CD4-positive, alpha-beta T cell treated with Interleukin-4 for 4 hours (primary cell): ENCODE data around the gene DOHH.
A peak's percentile ranks its signal among the peaks of the same experiment; 100 is the strongest.

Experiments
- DNase-seq: peaks from one replicate; pipeline ENCODE4 v3.0.0-alpha.2; 2020

DOHH gene

DNA sequence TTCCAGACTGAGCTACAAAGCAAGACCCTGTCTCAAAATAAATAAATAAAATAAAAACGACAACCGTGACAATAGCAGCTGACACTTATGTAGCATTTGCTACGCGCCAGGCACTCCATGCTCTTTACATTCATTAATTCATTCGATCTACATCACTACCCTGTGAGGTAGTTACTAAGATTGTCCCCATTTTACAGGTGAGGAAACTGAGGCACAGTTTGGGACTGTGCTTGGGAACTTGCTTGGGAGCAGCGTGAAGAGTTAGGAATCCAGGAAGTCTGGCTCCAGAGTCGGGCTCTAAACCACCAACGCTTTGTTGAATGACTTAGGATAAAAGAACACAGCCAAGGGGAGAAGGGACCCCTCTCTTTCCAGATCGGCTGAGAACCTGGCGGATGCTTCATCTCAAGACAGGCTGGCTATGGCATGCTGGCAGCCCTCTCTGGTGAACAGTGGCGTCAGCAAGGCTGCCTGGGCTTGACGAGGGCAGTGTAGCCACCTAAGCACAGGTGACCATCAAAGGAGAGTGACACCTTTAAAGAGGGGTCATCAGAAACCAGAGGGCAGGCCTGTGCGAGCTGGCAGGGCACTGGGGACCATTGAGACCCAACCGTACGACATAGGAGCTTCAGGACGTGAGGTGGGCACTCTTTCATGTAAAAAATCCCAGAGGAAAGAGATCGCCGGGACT is 591 bp downstream of the DOHH start:
- DNase-seq, result no peak

DNA sequence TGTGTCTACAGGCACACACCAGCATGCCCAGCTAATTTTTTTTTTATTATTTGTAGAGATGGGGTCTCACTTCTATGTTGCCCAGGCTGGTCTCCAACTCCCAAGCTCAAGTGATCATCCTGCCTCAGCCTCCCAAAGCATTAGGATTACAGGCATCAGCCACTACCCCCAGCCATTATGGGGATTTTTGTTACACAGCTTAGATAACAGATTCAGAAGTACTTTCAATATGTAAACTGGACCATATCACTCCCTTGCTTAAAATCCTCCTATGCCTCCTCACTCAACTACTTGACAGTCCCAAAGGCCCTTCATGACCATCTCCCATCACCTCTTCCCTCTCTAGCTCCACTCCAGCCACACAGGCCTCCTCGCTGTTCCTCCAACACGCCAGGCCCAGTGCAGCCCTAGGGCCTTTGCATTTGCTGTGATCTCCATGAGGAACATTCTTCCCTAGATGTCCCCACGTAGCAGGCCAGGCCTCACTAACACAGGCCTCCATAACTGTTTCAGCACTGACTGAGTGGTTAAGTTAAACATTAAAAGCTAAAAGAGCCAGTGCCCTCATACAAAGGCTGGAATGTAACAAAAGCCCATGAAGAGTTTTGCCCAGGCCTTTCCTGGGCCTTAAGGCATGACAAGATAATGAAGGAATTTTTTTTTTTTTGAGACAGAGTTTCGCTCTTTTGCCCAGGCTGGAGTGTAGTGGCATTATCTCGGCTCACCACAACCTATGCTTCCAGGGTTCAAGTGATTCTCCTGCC is 2.5 kb downstream of the DOHH start:
- DNase-seq, result no peak

DNA sequence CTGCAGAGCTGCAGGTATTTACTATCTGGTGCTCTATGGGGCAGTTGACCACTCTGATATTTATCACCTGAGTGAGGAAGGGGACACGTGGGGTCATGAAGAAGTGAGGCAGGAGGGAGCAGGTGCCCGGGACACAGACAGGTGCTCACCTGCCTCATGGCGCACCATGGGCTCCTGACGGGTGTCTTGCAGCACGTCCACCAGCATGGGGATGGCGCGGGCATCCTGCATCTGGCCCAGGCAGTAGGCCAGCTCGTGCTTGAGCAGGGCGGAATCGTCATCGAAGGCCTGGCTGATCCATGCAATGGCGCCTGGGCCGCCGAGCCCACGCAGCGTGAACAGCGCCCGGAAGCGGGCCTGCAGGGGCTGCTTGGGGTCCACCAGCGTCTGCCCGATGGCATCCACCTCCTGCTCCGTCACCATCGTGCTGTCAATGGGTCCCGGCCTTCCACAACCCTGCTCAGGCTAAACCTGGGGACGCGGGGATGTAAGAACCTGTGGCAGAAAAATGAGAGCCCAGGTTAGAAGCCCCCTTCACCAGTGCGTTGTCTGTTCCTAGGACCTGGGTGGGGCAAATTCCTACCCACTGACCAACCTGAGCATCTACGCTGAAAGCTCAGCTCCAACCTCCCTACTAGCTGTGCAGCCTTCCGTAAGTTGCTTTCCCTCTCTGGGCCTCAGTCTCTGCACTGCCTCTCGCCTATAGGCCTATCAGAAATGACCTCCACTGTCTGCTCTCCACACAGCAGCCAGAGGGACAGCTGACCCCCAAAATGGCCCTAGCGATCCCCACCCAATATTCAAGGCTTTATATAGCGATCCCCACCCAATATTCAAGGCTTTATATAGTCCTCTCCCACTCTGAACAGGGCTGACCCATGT is 3.8 kb downstream of the DOHH start:
- no peak for DNase-seq

DNA sequence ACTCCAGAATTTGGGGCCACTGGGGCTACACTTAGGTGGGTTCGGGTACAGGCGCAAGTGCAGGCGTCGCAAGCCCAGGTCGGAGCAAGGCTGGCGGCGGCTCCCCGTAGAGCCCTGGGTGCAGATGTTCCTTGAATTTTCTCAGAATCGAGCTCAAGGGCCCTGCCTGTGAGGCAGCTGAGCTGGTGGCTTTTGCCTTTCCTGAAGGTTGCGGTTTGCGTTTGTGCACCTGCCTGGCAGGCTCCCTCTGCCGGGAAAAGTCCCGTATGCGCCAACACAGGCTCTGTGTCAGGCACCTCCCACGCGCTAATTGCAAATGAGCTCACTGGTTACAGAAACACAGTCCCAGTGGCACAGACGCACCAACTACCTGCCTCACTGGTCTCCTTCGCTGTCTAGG is 5.9 kb downstream of the DOHH start:
- peak; percentile 59 for DNase-seq

DNA sequence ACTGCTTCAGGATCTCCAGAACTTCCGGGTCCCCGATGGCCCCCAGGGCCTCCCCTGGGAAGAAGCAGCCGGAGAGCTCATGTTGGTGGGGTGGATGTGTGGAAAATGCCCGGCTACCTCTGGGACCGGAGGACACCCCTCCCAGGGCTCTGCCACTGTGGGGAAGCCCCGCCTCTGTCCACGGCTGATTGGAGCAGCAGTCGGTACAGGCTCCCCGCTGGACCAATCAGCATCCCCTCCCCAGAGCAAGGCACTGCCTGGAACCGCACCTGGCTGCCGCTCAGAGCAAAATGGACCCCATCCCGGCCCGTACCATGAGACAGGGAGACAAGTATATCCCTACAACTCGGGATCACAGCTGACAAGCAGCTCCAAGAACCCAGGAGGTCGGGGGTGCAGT is 6.4 kb downstream of the DOHH start:
- DNase-seq, result no peak

DNA sequence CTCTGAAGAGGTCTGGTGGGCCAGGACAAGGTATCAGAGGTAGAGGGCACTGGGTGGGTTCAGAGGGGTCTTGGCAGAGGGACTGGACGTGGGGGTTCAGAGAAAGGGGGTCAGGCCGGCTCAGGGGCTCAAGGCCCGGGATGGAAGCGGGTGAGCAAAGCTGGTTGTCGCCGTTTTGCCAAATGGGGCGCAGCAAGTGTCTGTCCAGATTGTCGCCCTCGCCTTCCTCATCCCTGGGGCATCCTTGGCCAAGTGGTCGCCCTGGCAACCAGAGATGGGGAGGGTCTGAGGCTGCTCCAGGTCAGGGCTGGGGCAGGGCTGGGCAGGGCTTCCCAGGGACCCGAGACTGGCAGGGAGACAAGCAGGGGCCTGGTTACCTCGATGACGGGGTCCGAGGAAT is 6.8 kb downstream of the DOHH start:
- DNase-seq, result no peak

DNA sequence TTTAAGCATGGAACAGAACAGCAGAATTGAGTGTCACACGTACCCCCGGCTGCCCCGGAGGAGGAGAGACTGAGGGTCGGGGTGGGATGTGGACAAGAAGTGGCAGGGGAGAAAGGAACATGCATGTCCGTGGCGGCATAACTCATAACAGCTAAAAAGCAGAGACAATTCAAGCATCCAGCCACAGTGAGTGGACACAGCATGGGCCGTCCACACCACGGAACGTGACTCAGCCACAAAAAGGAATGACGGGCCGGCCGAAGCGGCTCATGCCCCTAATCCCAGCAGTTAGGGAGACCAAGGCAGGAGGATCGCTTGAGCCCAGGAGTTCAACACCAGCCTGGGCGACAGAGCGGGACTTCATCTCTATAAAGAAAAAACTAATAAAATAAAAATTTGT is 7.6 kb downstream of the DOHH start:
- DNase-seq, result no peak

DNA sequence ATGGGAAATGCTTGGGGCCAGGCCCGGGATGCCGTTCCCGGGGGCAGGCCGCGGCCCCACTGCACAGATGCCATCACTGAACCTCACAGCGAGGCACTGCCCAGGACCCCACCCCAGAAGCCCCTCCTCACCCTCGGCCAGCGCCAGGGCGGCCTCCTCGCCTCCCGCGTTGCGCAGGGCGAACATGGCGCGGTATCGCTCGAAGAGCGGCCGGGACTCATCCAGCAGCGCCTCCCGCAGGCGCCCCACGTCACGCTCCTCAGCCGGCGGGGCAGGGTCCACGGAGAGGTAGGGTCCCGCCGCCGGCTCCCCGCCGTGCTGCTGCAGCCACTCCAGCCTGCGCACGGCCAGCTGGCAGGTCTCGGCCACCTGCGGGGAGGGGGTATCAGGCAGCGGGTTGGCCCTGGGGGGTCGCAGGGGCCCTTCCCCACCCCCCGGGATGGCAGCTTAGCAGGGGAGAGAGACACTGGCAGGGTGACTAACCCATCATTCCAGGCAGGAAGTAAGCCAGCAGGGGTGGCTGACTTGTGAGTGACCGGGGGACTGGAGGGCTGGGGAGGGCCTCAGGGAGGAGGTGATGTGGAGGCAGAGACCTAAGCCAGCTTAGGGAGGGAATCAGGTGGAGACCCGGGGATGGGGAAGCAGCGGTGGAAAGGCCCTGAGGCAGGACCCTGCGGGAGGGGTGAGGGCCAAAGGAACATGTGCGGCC is 8.2 kb downstream of the DOHH start:
- no peak for DNase-seq

DNA sequence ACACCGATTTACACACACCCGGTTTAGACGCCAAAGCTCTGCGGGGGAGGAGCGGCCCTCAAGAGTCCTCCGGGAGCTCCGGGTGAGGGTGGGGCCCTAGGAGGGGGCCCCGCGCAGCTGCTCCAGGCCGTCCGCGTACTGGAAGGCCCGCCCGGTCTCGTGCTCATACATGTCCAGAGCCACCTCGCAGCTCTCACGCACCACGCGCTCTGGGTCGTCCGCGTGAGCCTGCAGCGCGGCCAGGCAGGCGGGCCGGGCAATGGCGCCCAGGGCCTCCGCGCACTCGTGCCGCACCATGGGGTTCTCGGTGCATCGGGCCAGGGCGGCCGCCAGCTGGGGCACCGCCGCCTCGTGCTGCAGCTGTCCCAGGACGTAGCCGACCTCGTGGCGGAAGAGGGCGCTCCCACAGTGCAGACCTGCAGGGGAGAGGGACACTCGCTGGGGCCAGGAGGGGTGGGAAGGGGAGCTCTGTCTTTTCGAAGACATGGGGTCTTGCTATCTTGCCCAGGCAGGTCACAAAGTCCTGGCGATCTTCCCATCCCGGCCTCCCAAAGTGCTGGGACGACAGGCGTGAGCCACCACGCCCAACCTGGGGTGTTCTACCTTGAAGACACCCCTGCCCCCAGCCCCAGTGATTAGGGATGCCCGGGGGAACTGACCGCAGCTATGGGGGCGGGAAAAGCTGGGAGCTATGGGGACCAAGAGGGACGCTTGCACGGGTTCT is 8.9 kb downstream of the DOHH start:
- DNase-seq, result no peak

DNA sequence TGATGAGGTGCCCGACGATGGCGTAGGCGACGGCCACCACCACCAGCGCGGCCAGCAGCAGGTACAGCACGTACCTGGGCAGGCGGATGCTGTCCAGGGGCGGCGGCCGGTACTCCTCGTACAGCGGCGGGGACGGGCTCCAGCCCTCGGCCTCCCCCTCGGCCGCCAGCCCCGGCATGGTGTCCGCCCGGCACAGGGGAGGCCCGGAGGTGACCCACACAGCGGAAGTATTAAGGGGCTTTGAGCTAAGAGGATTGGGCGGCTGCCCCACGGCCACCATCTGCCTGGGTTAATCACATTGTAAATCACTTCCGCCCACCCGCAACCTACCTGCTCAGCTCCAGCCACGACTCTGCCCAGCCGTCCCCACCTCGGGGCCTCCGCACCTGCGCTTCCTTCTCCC is 17.2 kb downstream of the DOHH start, which contains the start of gene SMIM44:
Gene SMIM44 (minus strand): TSS at position 216 of the 403 bp plus-strand sequence. CDS start 38 bp downstream, at position 178.
- DNase-seq, result no peak

DNA sequence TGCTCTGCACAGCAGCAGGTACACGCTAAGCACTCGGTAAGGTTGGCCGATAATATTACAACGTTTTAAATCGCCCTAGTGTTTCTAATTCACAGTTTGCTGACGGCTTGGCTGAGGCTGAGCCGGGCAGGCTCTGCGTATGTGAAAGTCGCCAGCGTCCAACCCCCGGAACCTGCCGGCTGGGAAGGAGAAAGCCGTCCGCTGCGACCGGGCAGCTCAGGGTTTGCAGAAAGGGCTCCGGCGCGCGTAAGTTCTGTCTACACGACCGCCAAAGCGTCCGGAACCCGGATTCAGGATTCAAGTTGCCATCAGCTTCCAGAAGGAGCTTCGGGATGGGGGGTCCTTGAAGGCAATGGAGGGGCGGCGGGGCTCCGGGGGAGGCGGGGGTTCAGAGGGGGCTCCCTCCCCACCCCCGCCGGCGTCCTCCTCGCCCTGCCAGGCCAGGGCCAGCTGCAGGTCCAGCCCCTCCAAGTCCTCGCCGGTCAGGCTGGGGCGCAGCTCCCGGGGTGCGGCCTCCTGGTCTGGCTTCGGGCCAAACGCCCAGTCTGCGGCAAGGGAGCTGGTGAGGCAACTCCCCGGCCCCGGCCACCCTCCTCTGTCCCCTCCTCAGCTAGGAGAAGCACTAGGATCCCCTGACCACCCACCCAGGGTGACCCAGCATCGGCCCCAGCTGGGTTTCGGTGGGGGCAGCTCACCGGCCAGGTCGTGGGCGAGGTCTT is 17.8 kb downstream of the DOHH start:
- DNase-seq, result no peak

DNA sequence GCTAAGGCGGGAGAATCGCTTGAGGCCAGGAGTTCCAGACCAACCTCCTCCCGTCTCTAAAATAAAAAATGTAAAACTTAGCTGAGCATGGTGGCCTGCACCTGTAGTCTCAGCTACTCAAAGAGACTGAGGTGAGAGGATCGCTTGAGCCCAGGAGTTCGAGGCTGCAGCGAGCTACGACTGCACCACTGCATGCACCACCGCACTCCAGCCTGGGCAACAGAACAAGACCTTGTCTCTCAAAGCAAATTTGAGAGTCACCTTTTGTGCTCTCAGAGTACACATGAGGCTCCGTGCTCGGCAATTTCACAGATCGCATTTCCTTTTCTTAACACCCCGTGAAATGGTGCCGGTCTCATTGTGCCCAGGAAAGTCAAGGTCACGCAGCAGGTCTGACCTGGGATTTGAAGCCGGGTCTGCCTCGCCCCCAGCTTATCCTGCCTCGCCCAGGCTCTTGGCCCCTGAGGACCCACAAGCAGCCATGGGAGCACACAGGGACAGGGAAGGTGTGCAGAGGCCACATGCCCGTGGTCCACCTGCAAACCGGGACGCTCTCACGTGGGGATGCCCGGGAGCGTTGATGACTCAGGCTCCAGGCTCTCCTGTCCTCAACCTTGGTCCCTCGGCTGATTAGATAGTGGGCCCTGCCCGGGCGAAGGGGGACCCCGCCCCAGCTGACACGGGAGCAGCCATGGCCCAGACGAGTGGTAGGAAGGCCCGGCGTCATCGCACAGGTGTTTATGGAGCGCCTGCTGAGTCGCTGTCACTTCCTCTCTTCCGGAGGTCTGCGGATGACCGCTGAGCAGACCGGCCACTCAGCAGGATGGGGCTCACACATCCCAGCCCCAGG is 19.0 kb downstream of the DOHH start:
- DNase-seq, result no peak

DNA sequence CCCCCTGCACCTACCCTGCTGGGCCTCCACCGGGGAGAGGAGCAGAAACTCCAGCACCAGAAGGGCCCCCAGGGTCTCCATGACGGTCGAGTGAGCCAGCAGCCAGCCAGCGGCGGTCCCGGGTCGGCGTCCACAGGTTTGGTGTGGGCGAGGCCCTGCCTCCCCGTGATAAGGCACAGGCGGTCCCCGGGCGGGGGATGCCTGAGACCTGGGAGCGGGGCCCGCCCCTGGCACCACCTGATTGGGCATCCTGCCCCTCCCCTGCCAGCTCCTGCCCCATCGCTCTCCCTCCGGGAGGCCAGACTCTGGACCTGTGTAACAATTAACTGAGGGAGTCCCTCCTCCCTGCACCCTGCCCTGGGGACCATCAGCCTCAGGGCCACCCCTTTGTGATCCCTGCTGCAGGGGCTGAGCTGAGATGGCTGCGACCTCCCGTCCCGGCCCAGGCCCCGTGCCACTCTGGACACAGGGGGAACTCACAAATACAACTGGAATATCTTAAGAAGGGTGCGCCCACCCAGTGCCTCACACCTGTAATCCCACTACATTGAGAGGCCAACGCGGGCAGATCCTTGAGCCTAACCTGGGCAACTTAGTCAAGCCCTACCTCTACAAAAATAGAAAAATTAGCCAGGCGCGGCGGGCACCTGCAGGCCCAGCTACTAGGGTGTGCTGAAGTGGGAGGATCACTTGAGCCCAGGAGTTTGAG is 19.9 kb downstream of the DOHH start, which contains the start of gene SMIM24:
Gene SMIM24 (minus strand): TSS at position 143 of the 709 bp plus-strand sequence. CDS start 62 bp downstream, at position 81.
- no peak for DNase-seq

DNA sequence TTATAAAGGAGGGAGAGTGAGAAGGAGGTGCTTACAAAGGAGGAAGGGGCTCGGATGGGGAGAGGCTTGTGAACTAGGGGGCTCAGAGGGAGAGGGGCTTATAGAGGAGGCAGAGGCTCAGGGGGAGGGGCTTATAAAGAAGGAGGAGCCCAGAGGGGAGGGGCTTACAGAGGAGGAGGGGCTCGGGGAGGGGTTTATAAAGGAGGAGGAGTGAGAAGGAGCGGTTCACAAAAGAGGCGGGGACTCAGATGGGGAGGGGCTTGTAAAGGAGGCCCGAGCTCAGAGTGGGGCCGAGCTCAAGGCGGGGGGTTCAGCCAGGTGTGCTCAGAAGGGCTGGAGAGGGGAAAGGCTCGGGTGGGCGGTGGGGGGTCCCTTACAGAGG is 20.6 kb downstream of the DOHH start:
- no peak for DNase-seq

DNA sequence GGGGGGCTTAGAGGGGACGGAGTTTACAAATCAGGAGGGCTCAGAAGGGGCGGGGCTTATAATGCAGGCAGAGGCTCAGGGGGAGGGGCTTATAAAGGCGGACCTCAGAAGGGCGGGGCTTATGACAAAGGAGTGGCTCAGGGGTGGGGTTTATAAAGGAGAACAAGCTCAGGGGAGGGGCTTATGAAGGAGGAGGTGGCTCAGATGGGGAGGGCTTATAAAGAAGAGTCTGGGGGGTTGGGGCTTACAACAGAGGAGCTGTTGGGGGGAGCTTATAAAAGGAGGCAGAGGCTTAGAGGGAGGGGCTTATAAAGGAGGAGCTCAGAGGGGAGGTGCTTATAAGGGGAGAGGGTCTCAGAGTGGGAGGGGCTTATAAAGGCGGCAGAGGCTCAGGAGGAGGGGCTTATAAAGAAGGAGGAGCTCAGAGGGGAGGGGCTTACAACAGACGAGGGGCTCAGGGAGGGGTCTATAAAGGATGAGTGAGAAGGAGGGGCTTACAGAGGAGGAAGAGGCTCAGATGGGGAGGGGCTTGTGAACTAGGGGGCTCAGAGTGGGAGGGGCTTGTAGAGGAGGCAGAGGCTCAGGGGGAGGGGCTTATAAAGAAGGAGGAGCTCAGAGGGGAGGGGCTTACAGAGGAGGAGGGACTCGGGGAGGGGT is 21.2 kb downstream of the DOHH start:
- peak; percentile 21 for DNase-seq

DNA sequence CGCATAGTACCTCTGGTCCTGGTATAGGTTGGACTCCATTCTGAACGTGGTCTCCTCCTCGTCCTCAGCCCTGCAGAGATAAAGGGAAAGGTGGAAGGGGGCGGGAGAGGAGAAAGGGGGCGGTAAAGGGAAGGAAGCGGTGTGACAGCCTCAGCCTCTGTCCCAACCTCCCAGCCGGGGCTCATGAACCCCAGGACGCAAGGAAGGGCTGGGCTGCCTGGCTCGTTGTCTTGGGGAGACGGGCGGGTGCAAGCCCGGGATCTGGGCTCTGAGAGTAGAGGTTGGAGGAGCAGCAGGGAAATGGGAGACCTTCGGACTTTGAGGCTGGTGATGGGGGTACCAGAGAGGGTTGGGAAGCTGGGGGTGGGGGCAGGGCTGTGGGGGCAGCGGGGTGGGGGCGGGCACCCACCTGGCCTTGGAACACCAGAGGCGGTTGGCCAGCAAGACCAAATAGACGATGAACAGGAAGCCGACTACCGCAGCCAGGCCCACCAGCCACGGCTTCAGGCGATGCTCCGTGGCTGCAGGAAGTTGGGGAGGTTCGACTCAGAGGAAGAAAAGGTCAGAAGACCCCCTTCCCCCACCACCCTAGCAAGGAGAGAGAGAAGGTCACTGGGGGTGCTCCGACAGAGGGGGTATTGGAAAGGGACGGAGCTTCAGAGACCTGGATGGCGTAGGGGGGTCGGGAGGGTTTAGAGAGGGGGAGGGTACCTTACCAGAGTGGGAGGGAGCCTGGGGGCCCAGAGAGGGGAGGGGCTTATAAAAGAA is 21.9 kb downstream of the DOHH start:
- no peak for DNase-seq

DNA sequence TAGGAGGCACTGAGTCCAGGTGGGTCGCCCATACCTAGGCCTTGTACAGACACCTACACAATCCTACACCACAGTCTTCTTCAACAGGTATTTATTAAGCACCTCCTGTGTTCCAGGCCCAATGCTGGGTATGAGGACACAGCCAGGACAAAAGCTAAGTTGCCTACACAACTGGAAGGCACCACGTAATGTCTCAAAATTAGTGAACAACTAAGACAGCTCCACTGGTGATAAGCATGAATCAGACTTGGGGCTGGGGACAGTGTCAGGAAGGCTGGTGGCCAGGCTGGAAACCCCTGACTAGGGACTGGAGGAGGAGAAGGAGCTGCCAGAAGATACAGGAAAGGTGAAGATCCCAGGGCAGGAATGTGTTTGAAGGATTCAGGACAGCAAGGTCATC is 22.5 kb downstream of the DOHH start:
- DNase-seq, result no peak

DNA sequence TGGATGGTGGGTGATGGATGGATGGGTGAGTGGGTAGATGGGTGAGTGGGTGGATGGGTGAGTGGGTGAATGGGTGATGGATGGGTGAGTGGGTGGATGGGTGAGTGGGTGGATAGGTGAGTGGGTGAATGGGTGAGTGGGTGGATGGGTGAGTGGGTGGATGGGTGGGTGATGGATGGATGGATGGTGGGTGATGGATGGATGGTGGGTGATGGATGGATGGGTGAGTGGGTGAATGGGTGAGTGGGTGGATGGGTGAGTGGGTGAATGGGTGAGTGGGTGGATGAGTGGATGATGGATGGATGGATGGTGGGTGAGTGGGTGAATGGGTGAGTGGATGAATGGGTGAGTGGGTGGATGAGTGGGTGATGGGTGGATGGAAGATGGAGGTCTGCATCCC is 23.0 kb downstream of the DOHH start:
- no peak for DNase-seq
